MM.1S (cell line): Measurements from ENCODE around the gene SURF2.

Source experiments
- EZH2phosphoT487 ChIP-seq: fragments of 300-600 bp; sonication (generic); IDR thresholded peaks from 2 replicates; pipeline ENCODE4 v1.6.1; 2018; ENCODE audit warnings: antibody characterized with exemption, low read length
- TF ChIP-seq, protein P1 (sequence below): fragments of 300-600 bp; sonication (generic); IDR thresholded peaks from 2 replicates; pipeline ENCODE4 v1.5.1; 2016; ENCODE audit warnings: antibody characterized with exemption, low read length, mixed read lengths

DNA sequence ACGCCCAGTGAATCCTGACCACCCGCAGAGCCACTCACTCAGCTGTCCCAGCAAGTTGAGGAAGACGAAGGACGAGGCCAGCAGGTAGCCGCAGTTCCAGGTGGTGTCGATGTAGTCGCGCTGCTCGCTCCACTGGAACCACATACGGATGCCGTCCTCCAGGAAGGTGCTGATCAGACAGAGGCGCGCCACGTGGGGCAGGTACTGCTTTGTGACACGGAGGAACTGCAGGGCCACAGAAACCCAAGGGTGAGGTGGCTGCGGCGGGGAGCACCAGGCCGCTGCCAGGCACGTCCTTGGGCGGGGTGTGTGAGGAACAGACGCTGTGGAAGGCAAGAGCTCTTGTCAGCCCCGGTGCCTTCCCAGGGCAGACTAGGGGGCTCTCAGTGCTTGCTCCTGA is 10.9 kb downstream of the SURF2 start:
- TF ChIP-seq, protein P1, sequence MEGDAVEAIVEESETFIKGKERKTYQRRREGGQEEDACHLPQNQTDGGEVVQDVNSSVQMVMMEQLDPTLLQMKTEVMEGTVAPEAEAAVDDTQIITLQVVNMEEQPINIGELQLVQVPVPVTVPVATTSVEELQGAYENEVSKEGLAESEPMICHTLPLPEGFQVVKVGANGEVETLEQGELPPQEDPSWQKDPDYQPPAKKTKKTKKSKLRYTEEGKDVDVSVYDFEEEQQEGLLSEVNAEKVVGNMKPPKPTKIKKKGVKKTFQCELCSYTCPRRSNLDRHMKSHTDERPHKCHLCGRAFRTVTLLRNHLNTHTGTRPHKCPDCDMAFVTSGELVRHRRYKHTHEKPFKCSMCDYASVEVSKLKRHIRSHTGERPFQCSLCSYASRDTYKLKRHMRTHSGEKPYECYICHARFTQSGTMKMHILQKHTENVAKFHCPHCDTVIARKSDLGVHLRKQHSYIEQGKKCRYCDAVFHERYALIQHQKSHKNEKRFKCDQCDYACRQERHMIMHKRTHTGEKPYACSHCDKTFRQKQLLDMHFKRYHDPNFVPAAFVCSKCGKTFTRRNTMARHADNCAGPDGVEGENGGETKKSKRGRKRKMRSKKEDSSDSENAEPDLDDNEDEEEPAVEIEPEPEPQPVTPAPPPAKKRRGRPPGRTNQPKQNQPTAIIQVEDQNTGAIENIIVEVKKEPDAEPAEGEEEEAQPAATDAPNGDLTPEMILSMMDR = no peak
- no peak for TF ChIP-seq EZH2phosphoT487
